SK-N-SH (cell line): ENCODE measurements around the gene CDH12. TPM values are rescaled to one million over a fixed set of nuclear protein-coding genes. Genes with fewer than 3 reads are reported as not detected.

Source experiments
- CTCF ChIA-PET: fragments of 300-600, 350-600 bp; formaldehyde crosslinking; extraction: SDS; loops from one replicate; lab custom pipeline; 2021; lab: Yijun Ruan, JAX
- POLR2A ChIA-PET: fragments of 350-600 bp; sonication (Branson Sonifier 250); formaldehyde crosslinking; extraction: SDS; loops from one replicate; lab custom pipeline; 2020; ENCODE audit warnings: antibody characterized with exemption, inconsistent platforms; lab: Yijun Ruan, JAX
- DNase-seq: peaks from one replicate; pipeline ENCODE4 v3.0.0; 2012
- H2AFZ ChIP-seq: fragments of 200-600 bp; sonication (generic); 2 replicates; pipeline ENCODE4 v1.8.1; 2016; ENCODE audit warnings: antibody characterized with exemption, mild to moderate bottlenecking, low read depth
- H3F3A ChIP-seq: fragments of 200-600 bp; sonication (generic); replicated peaks from 2 replicates; pipeline ENCODE3; 2016; ENCODE audit warnings: antibody characterized with exemption, mild to moderate bottlenecking; ENCODE audit not compliant: insufficient read depth
- H3K27ac ChIP-seq, 2 experiments: fragments of 200-500 bp in 1 of 2; fragments of 200-600 bp in 1 of 2; sonication (Bioruptor generic) in 1 of 2; sonication (generic), shearing (Covaris generic) in 1 of 2; 2 replicates each; pipeline versions ENCODE4 v1.5.1 to v1.6.1; 2014 to 2016; ENCODE audit warnings: low read depth in 2 of 2, inconsistent platforms in 1 of 2, low read length in 1 of 2, mild to moderate bottlenecking in 1 of 2, mixed read lengths in 1 of 2
- H3K27me3 ChIP-seq: fragments of 200-600 bp; sonication (generic), shearing (Covaris generic); 2 replicates; pipeline ENCODE4 v1.6.1; 2016; ENCODE audit warnings: mixed run types; ENCODE audit not compliant: insufficient read depth
- H3K36me3 ChIP-seq, 2 experiments: fragments of 200-500 bp in 1 of 2; fragments of 200-600 bp in 1 of 2; sonication (Bioruptor generic) in 1 of 2; sonication (generic) in 1 of 2; replicated peaks in 1 of 2; 2 replicates each; pipeline versions ENCODE3 to v1.5.1; 2014 to 2016; ENCODE audit warnings: low read length in 1 of 2, mild to moderate bottlenecking in 1 of 2; ENCODE audit not compliant: insufficient read depth in 2 of 2, control insufficient read depth in 1 of 2
- H3K4me1 ChIP-seq, 2 experiments: fragments of 200-500 bp in 1 of 2; fragments of 200-600 bp in 1 of 2; sonication (Bioruptor generic) in 1 of 2; sonication (generic), shearing (Covaris generic) in 1 of 2; 2 replicates each; pipeline versions ENCODE4 v1.5.1 to v1.6.1; 2014 to 2016; ENCODE audit warnings: low read depth in 1 of 2, low read length in 1 of 2, mixed run types in 1 of 2; ENCODE audit not compliant: insufficient read depth in 2 of 2, control insufficient read depth in 1 of 2
- H3K4me2 ChIP-seq: fragments of 200-600 bp; sonication (generic), shearing (Covaris generic); 2 replicates; pipeline ENCODE4 v1.6.1; 2017; ENCODE audit warnings: mixed run types
- H3K4me3 ChIP-seq, 2 experiments: fragments of 200-500 bp in 1 of 2; fragments of 200-600 bp in 1 of 2; sonication (Bioruptor generic) in 1 of 2; sonication (generic), shearing (Covaris generic) in 1 of 2; 2 replicates each; pipeline versions ENCODE4 v1.5.1 to v1.8.1; 2014 to 2016; ENCODE audit warnings: low read depth in 2 of 2, inconsistent platforms in 1 of 2, low read length in 1 of 2, mild to moderate bottlenecking in 1 of 2, mixed read lengths in 1 of 2, moderate library complexity in 1 of 2
- H3K79me2 ChIP-seq: fragments of 200-600 bp; sonication (generic); 2 replicates; pipeline ENCODE4 v1.8.1; 2017; ENCODE audit warnings: mild to moderate bottlenecking; ENCODE audit not compliant: insufficient read depth
- H3K9ac ChIP-seq: fragments of 200-600 bp; sonication (generic); 2 replicates; pipeline ENCODE4 v1.6.1; 2017; ENCODE audit warnings: mixed run types
- H3K9me2 ChIP-seq: fragments of 200-600 bp; sonication (generic); 2 replicates; pipeline ENCODE4 v1.6.1; 2017; ENCODE audit warnings: mixed run types
- H3K9me3 ChIP-seq: fragments of 200-600 bp; sonication (generic); 2 replicates; pipeline ENCODE4 v1.6.1; 2017; ENCODE audit warnings: mixed run types, mild to moderate bottlenecking, moderate library complexity
- H4K20me1 ChIP-seq: fragments of 200-600 bp; sonication (generic); 2 replicates; pipeline ENCODE4 v1.6.1; 2017; ENCODE audit warnings: mild to moderate bottlenecking, mixed run types; ENCODE audit not compliant: insufficient read depth
- CHD2 ChIP-seq: fragments of 150-350 bp; IDR thresholded peaks from 2 replicates; pipeline ENCODE4 v1.6.1; 2018; ENCODE audit warnings: low read length; ENCODE audit not compliant: partially characterized antibody
- CTCF ChIP-seq: fragments of 200-600 bp; sonication (generic); IDR thresholded peaks from 2 replicates; pipeline ENCODE4 v1.6.1; 2017; ENCODE audit warnings: antibody characterized with exemption, mild to moderate bottlenecking, moderate library complexity
- EZH2phosphoT487 ChIP-seq: fragments of 200-600 bp; sonication (generic); IDR thresholded peaks from 2 replicates; pipeline ENCODE4 v1.6.1; 2017; ENCODE audit warnings: low read depth, mixed run types, mild to moderate bottlenecking, antibody characterized with exemption, moderate library complexity, borderline replicate concordance
- FOSL2 ChIP-seq: IDR thresholded peaks from 2 replicates; pipeline ENCODE4 v1.4.0; 2012; ENCODE audit warnings: low read depth, mild to moderate bottlenecking, moderate library complexity, borderline replicate concordance
- FOXM1 ChIP-seq: IDR thresholded peaks from 2 replicates; pipeline ENCODE4 v1.4.0; 2012; ENCODE audit warnings: low read depth, mild to moderate bottlenecking
- GATA2 ChIP-seq: sonication (generic); formaldehyde crosslinking; IDR thresholded peaks from 2 replicates; pipeline ENCODE4 v1.5.0; 2020; ENCODE audit warnings: mild to moderate bottlenecking, missing genetic modification reagents
- IRF3 ChIP-seq: fragments of 150-350 bp; IDR thresholded peaks from 2 replicates; pipeline ENCODE4 v1.6.1; 2016; ENCODE audit warnings: mild to moderate bottlenecking, low read depth, low read length
- JUND ChIP-seq: IDR thresholded peaks from 2 replicates; pipeline ENCODE4 v1.4.0; 2012
- MEF2A ChIP-seq: IDR thresholded peaks from 2 replicates; pipeline ENCODE4 v1.4.0; 2012; ENCODE audit warnings: low read depth, borderline replicate concordance
- PBX3 ChIP-seq: IDR thresholded peaks from 2 replicates; pipeline ENCODE4; 2012
- RCOR1 ChIP-seq: fragments of 150-350 bp; IDR thresholded peaks from 2 replicates; pipeline ENCODE4 v1.6.1; 2017; ENCODE audit warnings: antibody characterized with exemption, low read length
- REST ChIP-seq: IDR thresholded peaks from 2 replicates; pipeline ENCODE4 v1.6.1; 2012; ENCODE audit warnings: mild to moderate bottlenecking, low read depth, low read length, moderate library complexity
- RXRA ChIP-seq: IDR thresholded peaks from 2 replicates; pipeline ENCODE4 v1.4.0; 2012; ENCODE audit warnings: low read depth, mild to moderate bottlenecking, borderline replicate concordance
- TEAD4 ChIP-seq: IDR thresholded peaks from 2 replicates; pipeline ENCODE4 v1.4.0; 2012; ENCODE audit warnings: mild to moderate bottlenecking, borderline replicate concordance; ENCODE audit not compliant: insufficient read depth
- USF1 ChIP-seq: IDR thresholded peaks from 2 replicates; pipeline ENCODE4 v1.4.0; 2012; ENCODE audit warnings: low read depth, borderline replicate concordance
- USF2 ChIP-seq: fragments of 150-350 bp; IDR thresholded peaks from 2 replicates; pipeline ENCODE4 v1.6.1; 2017; ENCODE audit warnings: antibody characterized with exemption, low read length, low read depth, borderline replicate concordance
- ZBTB33 ChIP-seq: IDR thresholded peaks from 2 replicates; pipeline ENCODE4 v1.4.0; 2012; ENCODE audit warnings: low read depth, borderline replicate concordance
- WGBS: methylation state at CpG from one replicate; pipeline ENCODE4 v1.1.6; 2017; ENCODE audit warnings: low lambda C conversion rate; 5-methylcytosine and 5-hydroxymethylcytosine counted together
- polyA plus RNA-seq, 3 experiments: library from polyadenylated mRNA; depleted of rRNA; stranded (reverse); fragments of >200 nt; gene quantifications; 2 replicates each; pipeline ENCODE4 v1.2.3, GENCODE V29; 2012

Gene CDH12
- polyA plus RNA-seq, 1 of the 3 experiments (the other 2 are of a cell fraction): not detected

- no peaks in the 10 kb centered on the region for H3K27me3 ChIP-seq
- H3K9me2 ChIP-seq: no peaks in the 10 kb centered on the region
- no peaks in the 10 kb centered on the region for H3K9me3 ChIP-seq
- CTCF ChIA-PET: no interaction called here
- no peak overlapping the region for H3K27ac ChIP-seq
- 6% methylated on average over 3 of the region's 3 CpGs for WGBS
- no peaks in the 10 kb centered on the region for H3K36me3 ChIP-seq
- DNase-seq: no peak
- H3F3A ChIP-seq: no peaks in the 10 kb centered on the region
- TF ChIP-seq CHD2: no peak
- TF ChIP-seq RCOR1: no peak
- TF ChIP-seq IRF3: no peak
- no peak for TF ChIP-seq GATA2 (CRISPR knock-in tag)
- no peak for TF ChIP-seq FOSL2
- no peak for TF ChIP-seq TEAD4
- no peak for TF ChIP-seq USF1
- TF ChIP-seq CTCF: no peak
- TF ChIP-seq FOXM1: no peak
- TF ChIP-seq RXRA: no peak
- no peak for TF ChIP-seq JUND
- no peak for TF ChIP-seq MEF2A
- TF ChIP-seq ZBTB33: no peak
- no peak overlapping the region for H3K9ac ChIP-seq
- POLR2A ChIA-PET: no interaction called here
- no peak overlapping the region for H3K4me2 ChIP-seq
- H3K4me1 ChIP-seq: no peaks in the 10 kb centered on the region
- H2AFZ ChIP-seq: no peak overlapping the region
- H3K4me3 ChIP-seq: no peak overlapping the region
- no peaks in the 10 kb centered on the region for H4K20me1 ChIP-seq
- no peaks in the 10 kb centered on the region for H3K79me2 ChIP-seq
Observed at GRCh38 chr5:22111320-22111719, 741.8 kb downstream of the CDH12 start.

- no peak overlapping the region for H2AFZ ChIP-seq
- ChIA-PET CTCF (no interaction called here), POLR2A (no interaction called here)
- H4K20me1 ChIP-seq: no peaks in the 10 kb centered on the region
- no peak overlapping the region for H3K4me2 ChIP-seq
- no peak overlapping the region for H3K9ac ChIP-seq
- H3K9me3 ChIP-seq: no peaks in the 10 kb centered on the region
- no peak for DNase-seq
- no peaks in the 10 kb centered on the region for H3K36me3 ChIP-seq
- no peaks in the 10 kb centered on the region for H3K9me2 ChIP-seq
- H3K27ac ChIP-seq: no peak overlapping the region
- no peaks in the 10 kb centered on the region for H3K4me1 ChIP-seq
- H3K4me3 ChIP-seq: no peak overlapping the region
- H3K27me3 ChIP-seq: no peaks in the 10 kb centered on the region
- no peaks in the 10 kb centered on the region for H3K79me2 ChIP-seq
- no peaks in the 10 kb centered on the region for H3F3A ChIP-seq
- TF ChIP-seq REST: no peak
- no peak for TF ChIP-seq PBX3
- no peak for TF ChIP-seq EZH2phosphoT487
- TF ChIP-seq USF2: no peak
- TF ChIP-seq CHD2: no peak
Observed at GRCh38 chr5:22109315-22109714, 743.8 kb downstream of the CDH12 start.
